Measurements from ENCODE around the gene ARPC4. TPM values are rescaled to one million over a fixed set of nuclear protein-coding genes. Genes with fewer than 3 reads are reported as not detected.

The ARPC4 gene
- total RNA-seq, 4 donors from 2014 or later = 96.3 to 169 (median 125) TPM

- TF ChIP-seq EP300 (IDR thresholded peaks at IDR 0.05) = no peak
- no peak for TF ChIP-seq CTCF (IDR thresholded peaks at IDR 0.05)
- TF ChIP-seq POLR2A (IDR thresholded peaks at IDR 0.05) = no peak
- H3K4me1 ChIP-seq = peaks cover 0 to 46% (median 26%) of the 10 kb centered on the region in 4 donors
- peak overlapping the region in 1 of 4 donors; percentile 99 for H3K27ac ChIP-seq
- DNase-seq (ENCODE audit: low spot score in 2 of 2) = no peak
- H3K27me3 ChIP-seq = no peaks in the 10 kb centered on the region
- no peak overlapping the region for H3K4me3 ChIP-seq
- H3K36me3 ChIP-seq = peaks cover 0 to 64% (median 0%) of the 10 kb centered on the region in 3 donors
- 88 to 92% methylated on average over 10 to 11 of the region's 11 CpGs for WGBS, 2 donors
- no peaks in the 10 kb centered on the region for H3K9me3 ChIP-seq
Observed at GRCh38 chr3:9791127-9791526, 1.8 kb upstream of the ARPC4 start.

GRCh38 chr3:9791790-9792404 lies 985 bp upstream of the ARPC4 start:
- no peak for DNase-seq (ENCODE audit: low spot score in 2 of 2)
- Histone ChIP-seq H3K36me3 (peaks cover 0 to 61% (median 0%) of the 10 kb centered on the region in 3 donors), H3K27me3 (no peaks in the 10 kb centered on the region), H3K27ac (peak overlapping the region; percentile 90 to 99 (median 98)), H3K9me3 (no peaks in the 10 kb centered on the region), H3K4me1 (peaks cover 0 to 51% (median 28%) of the 10 kb centered on the region in 4 donors), H3K4me3 (peak overlapping the region; percentile 90 to 99 (median 98))
- 14 to 20% methylated on average over 10 to 14 of the region's 14 CpGs for WGBS, 2 donors
- TF ChIP-seq POLR2A (IDR thresholded peaks at IDR 0.05) (no peak), EP300 (IDR thresholded peaks at IDR 0.05) (no peak), CTCF (IDR thresholded peaks at IDR 0.05) (no peak)

- H3K4me1 ChIP-seq = peaks cover 0 to 60% (median 28%) of the 10 kb centered on the region in 4 donors
- no peaks in the 10 kb centered on the region for H3K9me3 ChIP-seq
- H3K36me3 ChIP-seq = peaks cover 0 to 61% (median 2%) of the 10 kb centered on the region in 3 donors
- 0% methylated on average over 22 to 23 of the region's 23 CpGs for WGBS, 2 donors
- H3K4me3 ChIP-seq = peak overlapping the region; percentile 90 to 99 (median 98)
- H3K27me3 ChIP-seq = no peaks in the 10 kb centered on the region
- TF ChIP-seq POLR2A (IDR thresholded peaks at IDR 0.05) (no peak), EP300 (IDR thresholded peaks at IDR 0.05) (no peak), CTCF (IDR thresholded peaks at IDR 0.05) (no peak)
- DNase-seq (ENCODE audit: low spot score in 2 of 2) = no peak
- peak overlapping the region; percentile 90 to 99 (median 98) for H3K27ac ChIP-seq
Observed at GRCh38 chr3:9793161-9793781, 389 bp downstream of the ARPC4 start.

- TF ChIP-seq CTCF (IDR thresholded peaks at IDR 0.05) (no peak), POLR2A (IDR thresholded peaks at IDR 0.05) (no peak), EP300 (IDR thresholded peaks at IDR 0.05) (no peak)
- no peaks in the 10 kb centered on the region for H3K27me3 ChIP-seq
- no peak for DNase-seq (ENCODE audit: low spot score in 2 of 2)
- 93 to 96% methylated on average over 11 of the region's 11 CpGs for WGBS, 2 donors
- no peak overlapping the region for H3K27ac ChIP-seq
- peaks cover 2 to 61% (median 11%) of the 10 kb centered on the region in 3 donors for H3K36me3 ChIP-seq
- H3K9me3 ChIP-seq = no peaks in the 10 kb centered on the region
- peaks cover 0 to 60% (median 28%) of the 10 kb centered on the region in 4 donors for H3K4me1 ChIP-seq
- H3K4me3 ChIP-seq = peak overlapping the region in 1 of 4 donors; percentile 99
Observed at GRCh38 chr3:9794400-9794799, 1.5 kb downstream of the ARPC4 start.

- TF ChIP-seq EP300 (IDR thresholded peaks at IDR 0.05) (no peak), POLR2A (IDR thresholded peaks at IDR 0.05) (no peak), CTCF (IDR thresholded peaks at IDR 0.05) (no peak)
- no peaks in the 10 kb centered on the region for H3K27me3 ChIP-seq
- no peaks in the 10 kb centered on the region for H3K9me3 ChIP-seq
- H3K27ac ChIP-seq = no peak overlapping the region
- H3K4me3 ChIP-seq = no peak overlapping the region
- peaks cover 0 to 60% (median 28%) of the 10 kb centered on the region in 4 donors for H3K4me1 ChIP-seq
- WGBS, 2 donors = 77 to 85% methylated on average over 5 of the region's 5 CpGs
- DNase-seq (ENCODE audit: low spot score in 2 of 2) = no peak
- H3K36me3 ChIP-seq = peaks cover 4 to 61% (median 19%) of the 10 kb centered on the region in 3 donors
Observed at GRCh38 chr3:9795207-9795606, 2.3 kb downstream of the ARPC4 start.
